Measurements from ENCODE around the gene RWDD3. TPM values are rescaled to one million over a fixed set of nuclear protein-coding genes. Genes with fewer than 3 reads are reported as not detected.

The RWDD3 gene
- total and polyA plus RNA-seq, 2 of the 13 experiments (the other 11 are each of a cell fraction or from before 2014, with no cell fraction given): 18.3 to 21.2 TPM

DNA sequence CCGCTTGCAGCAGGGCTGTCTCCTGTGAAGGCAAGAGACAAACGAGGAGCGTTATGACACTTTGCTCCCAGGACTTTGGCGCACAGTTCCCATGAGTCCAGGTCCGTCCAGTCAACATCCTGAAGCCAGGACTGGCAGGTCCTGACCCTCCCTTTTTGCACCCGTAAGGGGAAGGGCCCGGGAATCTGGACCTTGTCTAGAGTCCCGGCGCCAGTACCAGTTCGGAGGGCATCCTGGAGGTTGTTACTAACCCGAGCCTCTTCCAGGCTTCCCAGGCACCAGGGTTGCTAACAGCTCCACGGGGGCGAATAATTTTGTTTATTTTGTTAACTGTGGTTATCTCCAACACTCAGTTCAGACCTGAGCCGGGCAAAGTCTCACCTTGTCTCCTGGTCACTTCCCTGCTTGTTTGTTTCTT is 682 bp upstream of the RWDD3 start:
- POLR2A ChIA-PET: interaction anchor here (0.7 to 2.2 kb wide), 20 partner anchors 8 to 379 kb away, joined by 3 to 36 read pairs (median 4); partner anchors contain the start of genes ALG14 and TLCD4
- no peak overlapping the region for H2AFZ ChIP-seq (ENCODE audit: low read length)
- H3K9ac ChIP-seq (ENCODE audit: insufficient read depth, low read depth, low read length): peak overlapping the region; percentile 92
- DNase-seq (ENCODE audit: low spot score) (peak; percentile 68), ATAC-seq (peak; percentile 74), FAIRE-seq (peak; percentile 71)
- no peaks in the 10 kb centered on the region; a peak in 1 of 5 replicates for H3K27me3 ChIP-seq (ENCODE audit: control insufficient read depth in 1 of 2, insufficient read depth in 2 of 2, low read length in 2 of 2)
- in situ Hi-C loops (cut with HindIII; ENCODE audit: extremely low pct_ligation_motif_present, low pct_unique_long_range_greater_than_20kb): loop anchor here (10.0 to 25.0 kb wide), 2 partner anchors 149 to 371 kb away; no protein-coding TSS in a partner anchor
- TSS peak; percentile 81 for BruUV-seq (replicated peaks)
- peak overlapping the region; percentile 95 for H3K27ac ChIP-seq (ENCODE audit: extremely low read length, insufficient read depth, low read length)
- H3K36me3 ChIP-seq (replicated peaks in 1 of 2; ENCODE audit: control insufficient read depth in 1 of 2, insufficient read depth in 2 of 2, low read length in 2 of 2): peaks cover 0 to 1% of the 10 kb centered on the region in 2 experiments; a peak in 1 of 5 replicates
- peak overlapping the region; percentile 82 to 98 (median 98) for H3K4me3 ChIP-seq (replicated peaks in 1 of 3; ENCODE audit: insufficient read depth in 1 of 3, low read depth in 2 of 3, low read length in 3 of 3)
- H3K79me2 ChIP-seq (ENCODE audit: insufficient read depth, low read length): peaks cover 19% of the 10 kb centered on the region
- H3K9me3 ChIP-seq (ENCODE audit: low read length): no peaks in the 10 kb centered on the region
- WGBS (ENCODE audit: low lambda C conversion rate): 2% methylated on average over 7 of the region's 14 CpGs
- no peaks in the 10 kb centered on the region; the same call in 1 of the 2 replicates for H4K20me1 ChIP-seq (ENCODE audit: insufficient read depth, low read length)
- H3K4me2 ChIP-seq (ENCODE audit: low read depth, low read length): peak overlapping the region; percentile 96
- CTCF ChIA-PET (ENCODE audit: low intra/inter-chr PET ratio, low total read pairs): interaction anchor here (0.7 to 1.6 kb wide), 2 partner anchors 116 to 149 kb away, joined by 3 to 6 read pairs; partner anchors contain the start of gene TLCD4
- peaks cover 48% of the 10 kb centered on the region for H3K4me1 ChIP-seq (ENCODE audit: insufficient read depth, low read length)
- intact Hi-C loops (cut with micrococcal nuclease; ENCODE audit: unreplicated experiment): loop anchor here (1.0 to 5.0 kb wide), 4 partner anchors 66 to 306 kb away; partner anchors contain the start of genes ALG14 and CNN3
- peak; percentile 70 for TF ChIP-seq HNF4G (IDR thresholded peaks at IDR 0.05; ENCODE audit: borderline replicate concordance, low read depth, low read length)
- peak; percentile 86; the same call in 1 of the 2 replicates for TF ChIP-seq HNF4G (CRISPR knock-in tag; IDR thresholded peaks at IDR 0.05; ENCODE audit: borderline replicate concordance, low read depth)
- TF ChIP-seq ARNT2 (CRISPR knock-in tag; IDR thresholded peaks at IDR 0.05; ENCODE audit: low read depth): 0 out of 2 replicates have a peak, but pooled peaks have one; percentile 28
- TF ChIP-seq ZNF205 (CRISPR knock-in tag; IDR thresholded peaks at IDR 0.05): no peak
- peak; percentile 92 for TF ChIP-seq HNF4A (CRISPR knock-in tag; IDR thresholded peaks at IDR 0.05)
- TF ChIP-seq, protein P1, sequence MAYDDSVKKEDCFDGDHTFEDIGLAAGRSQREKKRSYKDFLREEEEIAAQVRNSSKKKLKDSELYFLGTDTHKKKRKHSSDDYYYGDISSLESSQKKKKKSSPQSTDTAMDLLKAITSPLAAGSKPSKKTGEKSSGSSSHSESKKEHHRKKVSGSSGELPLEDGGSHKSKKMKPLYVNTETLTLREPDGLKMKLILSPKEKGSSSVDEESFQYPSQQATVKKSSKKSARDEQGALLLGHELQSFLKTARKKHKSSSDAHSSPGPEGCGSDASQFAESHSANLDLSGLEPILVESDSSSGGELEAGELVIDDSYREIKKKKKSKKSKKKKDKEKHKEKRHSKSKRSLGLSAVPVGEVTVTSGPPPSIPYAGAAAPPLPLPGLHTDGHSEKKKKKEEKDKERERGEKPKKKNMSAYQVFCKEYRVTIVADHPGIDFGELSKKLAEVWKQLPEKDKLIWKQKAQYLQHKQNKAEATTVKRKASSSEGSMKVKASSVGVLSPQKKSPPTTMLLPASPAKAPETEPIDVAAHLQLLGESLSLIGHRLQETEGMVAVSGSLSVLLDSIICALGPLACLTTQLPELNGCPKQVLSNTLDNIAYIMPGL (CRISPR knock-in tag; IDR thresholded peaks at IDR 0.05; ENCODE audit: borderline replicate concordance in 1 of 2, low read depth in 1 of 2): no peak
- 0 out of 2 replicates have a peak, but pooled peaks have one; percentile 60 for TF ChIP-seq ZNF44 (CRISPR knock-in tag; IDR thresholded peaks at IDR 0.05)
- 0 out of 2 replicates have a peak, but pooled peaks have one; percentile 22 for TF ChIP-seq SOX5 (CRISPR knock-in tag; IDR thresholded peaks at IDR 0.05; ENCODE audit: borderline replicate concordance)
- TF ChIP-seq ZNF775 (CRISPR knock-in tag; IDR thresholded peaks at IDR 0.05; ENCODE audit: borderline replicate concordance): peak; percentile 27; the same call in 1 of the 2 replicates
- TF ChIP-seq, protein P2, sequence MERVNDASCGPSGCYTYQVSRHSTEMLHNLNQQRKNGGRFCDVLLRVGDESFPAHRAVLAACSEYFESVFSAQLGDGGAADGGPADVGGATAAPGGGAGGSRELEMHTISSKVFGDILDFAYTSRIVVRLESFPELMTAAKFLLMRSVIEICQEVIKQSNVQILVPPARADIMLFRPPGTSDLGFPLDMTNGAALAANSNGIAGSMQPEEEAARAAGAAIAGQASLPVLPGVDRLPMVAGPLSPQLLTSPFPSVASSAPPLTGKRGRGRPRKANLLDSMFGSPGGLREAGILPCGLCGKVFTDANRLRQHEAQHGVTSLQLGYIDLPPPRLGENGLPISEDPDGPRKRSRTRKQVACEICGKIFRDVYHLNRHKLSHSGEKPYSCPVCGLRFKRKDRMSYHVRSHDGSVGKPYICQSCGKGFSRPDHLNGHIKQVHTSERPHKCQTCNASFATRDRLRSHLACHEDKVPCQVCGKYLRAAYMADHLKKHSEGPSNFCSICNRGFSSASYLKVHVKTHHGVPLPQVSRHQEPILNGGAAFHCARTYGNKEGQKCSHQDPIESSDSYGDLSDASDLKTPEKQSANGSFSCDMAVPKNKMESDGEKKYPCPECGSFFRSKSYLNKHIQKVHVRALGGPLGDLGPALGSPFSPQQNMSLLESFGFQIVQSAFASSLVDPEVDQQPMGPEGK (CRISPR knock-in tag; IDR thresholded peaks at IDR 0.05): no peak
- TF ChIP-seq ZNF629 (CRISPR knock-in tag; conservative IDR thresholded peaks at IDR 0.05): no peak
- peak; percentile 36; the same call in 1 of the 2 replicates for TF ChIP-seq GATA4 (IDR thresholded peaks at IDR 0.05; ENCODE audit: borderline replicate concordance, low read depth)
- peak; percentile 51; the same call in 1 of the 2 replicates for TF ChIP-seq ZNF280B (CRISPR knock-in tag; IDR thresholded peaks at IDR 0.05; ENCODE audit: borderline replicate concordance)
- 0 out of 2 replicates have a peak, but pooled peaks have one; percentile 21 for TF ChIP-seq ZNF598 (CRISPR knock-in tag; IDR thresholded peaks at IDR 0.05; ENCODE audit: borderline replicate concordance)
- TF ChIP-seq ZNF580 (CRISPR knock-in tag; IDR thresholded peaks at IDR 0.05; ENCODE audit: borderline replicate concordance, low read depth): peak; percentile 31; the same call in 1 of the 2 replicates
- no peak for TF ChIP-seq ZBTB37 (CRISPR knock-in tag; IDR thresholded peaks at IDR 0.05)

All from HepG2 (cell line).